B cell (primary cell): ENCODE data around the gene MYH13. TPM values are rescaled to one million over a fixed set of nuclear protein-coding genes. Genes with fewer than 3 reads are reported as not detected.

Experiments
- ATAC-seq: fragments of 200-7000 bp; cut with Tn5 transposase; one replicate; pipeline ENCODE4 v1.10.0; 2021; ENCODE audit warnings: low read depth, mild to moderate bottlenecking, moderate number of reproducible peaks, moderate library complexity
- CTCF ChIA-PET: fragments of 350-600 bp; sonication (Branson Sonifier 250); formaldehyde crosslinking; loops from one replicate; lab custom pipeline; 2021; ENCODE audit warnings: antibody characterized with exemption, inconsistent platforms; lab: Charles Lee
- POLR2A ChIA-PET: fragments of 350-600 bp; sonication (Branson Sonifier 250); formaldehyde crosslinking; loops from one replicate; lab custom pipeline; 2021; ENCODE audit warnings: antibody characterized with exemption; lab: Charles Lee
- DNase-seq: peaks from one replicate; pipeline ENCODE4 v3.0.0; 2013
- H2AFZ ChIP-seq: 2 replicates; pipeline ENCODE4 v1.6.1; 2012; ENCODE audit warnings: mild to moderate bottlenecking, low read depth, low read length; ENCODE audit not compliant: insufficient read depth, poor library complexity, severe bottlenecking
- H3K27ac ChIP-seq, 2 donors: 1 replicate in 1 of 2; 2 replicates in 1 of 2; pipeline ENCODE4 v1.5.1; 2012 to 2013; ENCODE audit warnings: low read length in 2 of 2, mild to moderate bottlenecking in 2 of 2, moderate library complexity in 1 of 2
- H3K27me3 ChIP-seq, 4 experiments: fragments of 200-600 bp in 1 of 4; sonication (generic) in 1 of 4; replicated peaks in 1 of 4; 1 replicate in 2 of 4; 2 replicates in 2 of 4; pipeline versions ENCODE4 v1.6.1 to v1.7.0; 2013 to 2016; ENCODE audit warnings: low read length in 3 of 4, mild to moderate bottlenecking in 2 of 4, mixed read lengths in 1 of 4, moderate library complexity in 1 of 4; ENCODE audit not compliant: insufficient read depth in 4 of 4, control insufficient read depth in 3 of 4; ENCODE audit errors: control extremely low read depth in 1 of 4
- H3K36me3 ChIP-seq, 2 experiments: replicated peaks in 1 of 2; 1 replicate in 1 of 2; 2 replicates in 1 of 2; pipeline versions ENCODE4 v1.6.1 to v1.7.1; 2013; ENCODE audit warnings: low read length in 1 of 2; ENCODE audit not compliant: insufficient read depth in 2 of 2, control insufficient read depth in 1 of 2; ENCODE audit errors: control extremely low read depth in 1 of 2, extremely low read depth in 1 of 2
- H3K4me1 ChIP-seq, 2 donors: fragments of 200-600 bp in 1 of 2; sonication (generic) in 1 of 2; 1 replicate in 1 of 2; 2 replicates in 1 of 2; pipeline versions ENCODE4 v1.5.1 to v1.6.1; 2013 to 2017; ENCODE audit warnings: low read length in 2 of 2; ENCODE audit not compliant: control insufficient read depth in 2 of 2, insufficient read depth in 2 of 2
- H3K4me2 ChIP-seq: replicated peaks from 2 replicates; pipeline ENCODE3; 2012; ENCODE audit warnings: mild to moderate bottlenecking, low read depth, low read length; ENCODE audit not compliant: poor library complexity, severe bottlenecking
- H3K4me3 ChIP-seq, 5 experiments: fragments of 200-600 bp in 1 of 5; sonication (generic) in 1 of 5; 1 replicate in 3 of 5; 2 replicates in 2 of 5; pipeline versions ENCODE4 v1.5.1 to v1.7.0; 2011 to 2016; ENCODE audit warnings: low read length in 4 of 5, mild to moderate bottlenecking in 4 of 5, low read depth in 2 of 5, control low read depth in 1 of 5, moderate library complexity in 1 of 5; ENCODE audit not compliant: insufficient read depth in 1 of 5; ENCODE audit errors: control extremely low read depth in 1 of 5, extremely low read depth in 1 of 5
- H3K79me2 ChIP-seq: fragments of 200-600 bp; sonication (generic); one replicate; pipeline ENCODE4 v1.6.0; 2016; ENCODE audit warnings: low read length; ENCODE audit not compliant: control insufficient read depth, insufficient read depth
- H3K9ac ChIP-seq: fragments of 200-600 bp; sonication (generic); 2 replicates; pipeline ENCODE4 v1.6.1; 2017; ENCODE audit warnings: mild to moderate bottlenecking, low read length, moderate library complexity
- H3K9me3 ChIP-seq, 3 donors: one replicate each; pipeline versions ENCODE4 v1.6.1 to v1.7.1; 2013; ENCODE audit warnings: low read length in 2 of 3; ENCODE audit not compliant: control insufficient read depth in 2 of 3, insufficient read depth in 1 of 3; ENCODE audit errors: control extremely low read depth in 1 of 3
- H4K20me1 ChIP-seq: 2 replicates; pipeline ENCODE4 v1.6.0; 2012; ENCODE audit warnings: mild to moderate bottlenecking, low read length; ENCODE audit not compliant: insufficient read depth, control insufficient read depth, poor library complexity, severe bottlenecking
- H3K27ac Mint-ChIP-seq: one replicate; pipeline ENCODE4 v1.8.0; 2021; ENCODE audit warnings: mixed read lengths
- H3K27me3 Mint-ChIP-seq: one replicate; pipeline ENCODE4 v1.8.0; 2021; ENCODE audit warnings: mixed read lengths
- H3K4me1 Mint-ChIP-seq: one replicate; pipeline ENCODE4 v1.8.0; 2021; ENCODE audit warnings: mixed read lengths
- H3K4me3 Mint-ChIP-seq: one replicate; pipeline ENCODE4 v1.8.0; 2021; ENCODE audit warnings: mixed read lengths
- H3K9me3 Mint-ChIP-seq: one replicate; pipeline ENCODE4 v1.8.0; 2022; ENCODE audit warnings: mixed read lengths; ENCODE audit not compliant: insufficient read depth
- CTCF ChIP-seq: fragments of 200-600 bp; IDR thresholded peaks from one replicate; pipeline ENCODE4 v1.8.0; 2022; ENCODE audit warnings: antibody characterized with exemption, mild to moderate bottlenecking
- EZH2 ChIP-seq: IDR thresholded peaks from 2 replicates; pipeline ENCODE4 v1.6.1; 2012; ENCODE audit warnings: borderline replicate concordance, low read depth, mild to moderate bottlenecking, moderate library complexity, low read length; ENCODE audit not compliant: insufficient read depth, poor library complexity, severe bottlenecking
- WGBS: methylation state at CpG from one replicate; pipeline ENCODE4 v1.1.5; 2013; ENCODE audit warnings: missing lambda C conversion rate; ENCODE audit not compliant: insufficient coverage; 5-methylcytosine and 5-hydroxymethylcytosine counted together
- intact Hi-C: fragments of 100-400 bp; cut with micrococcal nuclease; formaldehyde crosslinking; loops from one replicate; pipeline ENCODE4 v1.10.0; 2022
- polyA plus RNA-seq: library from polyadenylated mRNA; depleted of rRNA; stranded (reverse); fragments of >200 nt; gene quantifications from 2 replicates; pipeline ENCODE4 v1.2.3, GENCODE V29; 2012
- total RNA-seq, 2 donors: library from RNA; stranded (reverse); fragments of 120-200 nt in 1 of 2; gene quantifications; 1 replicate in 1 of 2; 2 replicates in 1 of 2; pipeline versions ENCODE4 v1.2.3 to v1.2.4, GENCODE V29; 2013 to 2022

MYH13 gene
- total and polyA plus RNA-seq, 2 donors (not counting 1 experiment from before 2014, with no cell fraction given) = not detected

GRCh38 chr17:10421211-10421610, 48.4 kb upstream of the MYH13 start:
- no peak for DNase-seq
- H3K27me3 ChIP-seq = no peaks in the 10 kb centered on the region
- H3K9me3 ChIP-seq = peaks cover 0 to 1% (median 0%) of the 10 kb centered on the region in 3 donors
- H3K79me2 ChIP-seq = no peaks in the 10 kb centered on the region
- WGBS = no CpG with 5 or more reads among the region's 2 CpGs
- no peak overlapping the region for H3K4me3 ChIP-seq
- TF ChIP-seq CTCF = no peak
- no peak for TF ChIP-seq EZH2
- no peak for ATAC-seq
- H3K36me3 ChIP-seq = no peaks in the 10 kb centered on the region
- H3K9ac ChIP-seq = no peak overlapping the region
- CTCF ChIA-PET = no interaction called here
- no peak overlapping the region for H2AFZ ChIP-seq
- H4K20me1 ChIP-seq = no peaks in the 10 kb centered on the region
- Mint-ChIP-seq H3K9me3 (no peaks in the 10 kb centered on the region), H3K4me3 (no peak overlapping the region), H3K27ac (no peak overlapping the region), H3K4me1 (no peaks in the 10 kb centered on the region), H3K27me3 (peaks cover 10% of the 10 kb centered on the region)
- POLR2A ChIA-PET = no interaction called here
- H3K27ac ChIP-seq = no peak overlapping the region
- H3K4me2 ChIP-seq = no peak overlapping the region
- no peaks in the 10 kb centered on the region for H3K4me1 ChIP-seq
- intact Hi-C loops = no loop called here

- no peaks in the 10 kb centered on the region for H4K20me1 ChIP-seq
- H3K4me1 Mint-ChIP-seq = no peaks in the 10 kb centered on the region
- H3K27me3 ChIP-seq = no peaks in the 10 kb centered on the region
- ChIA-PET CTCF (no interaction called here), POLR2A (no interaction called here)
- intact Hi-C loops = no loop called here
- H3K27me3 Mint-ChIP-seq = peaks cover 13% of the 10 kb centered on the region
- H3K9me3 Mint-ChIP-seq = no peaks in the 10 kb centered on the region
- WGBS = no CpG with 5 or more reads among the region's 2 CpGs
- no peak overlapping the region for H2AFZ ChIP-seq
- H3K79me2 ChIP-seq = no peaks in the 10 kb centered on the region
- H3K4me2 ChIP-seq = no peak overlapping the region
- no peak overlapping the region for H3K4me3 Mint-ChIP-seq
- TF ChIP-seq EZH2 = no peak
- TF ChIP-seq CTCF = no peak
- peaks cover 0 to 1% (median 0%) of the 10 kb centered on the region in 3 donors for H3K9me3 ChIP-seq
- no peaks in the 10 kb centered on the region for H3K36me3 ChIP-seq
- no peak overlapping the region for H3K9ac ChIP-seq
- H3K4me3 ChIP-seq = no peak overlapping the region
- no peak overlapping the region for H3K27ac Mint-ChIP-seq
- H3K27ac ChIP-seq = no peak overlapping the region
- ATAC-seq = no peak
- DNase-seq = no peak
- no peaks in the 10 kb centered on the region for H3K4me1 ChIP-seq
Observed at GRCh38 chr17:10420811-10421210, 48.0 kb upstream of the MYH13 start.
